ENCODE data around the gene BAHCC1. TPM values are rescaled to one million over a fixed set of nuclear protein-coding genes. Genes with fewer than 3 reads are reported as not detected.

Gene BAHCC1
- total and polyA plus RNA-seq, 2 donors (not counting 1 experiment from before 2014, with no cell fraction given) = 1.8 to 7.3 TPM

GRCh38 chr17:81373536-81374160 is 21.6 kb upstream of the BAHCC1 start:
- no peaks in the 10 kb centered on the region for H3K4me1 ChIP-seq (ENCODE audit: control insufficient read depth, extremely low read depth, insufficient read depth, low read length)
- H3K27ac ChIP-seq (ENCODE audit: insufficient read depth, low read length) = no peak overlapping the region
- TF ChIP-seq, protein P1, sequence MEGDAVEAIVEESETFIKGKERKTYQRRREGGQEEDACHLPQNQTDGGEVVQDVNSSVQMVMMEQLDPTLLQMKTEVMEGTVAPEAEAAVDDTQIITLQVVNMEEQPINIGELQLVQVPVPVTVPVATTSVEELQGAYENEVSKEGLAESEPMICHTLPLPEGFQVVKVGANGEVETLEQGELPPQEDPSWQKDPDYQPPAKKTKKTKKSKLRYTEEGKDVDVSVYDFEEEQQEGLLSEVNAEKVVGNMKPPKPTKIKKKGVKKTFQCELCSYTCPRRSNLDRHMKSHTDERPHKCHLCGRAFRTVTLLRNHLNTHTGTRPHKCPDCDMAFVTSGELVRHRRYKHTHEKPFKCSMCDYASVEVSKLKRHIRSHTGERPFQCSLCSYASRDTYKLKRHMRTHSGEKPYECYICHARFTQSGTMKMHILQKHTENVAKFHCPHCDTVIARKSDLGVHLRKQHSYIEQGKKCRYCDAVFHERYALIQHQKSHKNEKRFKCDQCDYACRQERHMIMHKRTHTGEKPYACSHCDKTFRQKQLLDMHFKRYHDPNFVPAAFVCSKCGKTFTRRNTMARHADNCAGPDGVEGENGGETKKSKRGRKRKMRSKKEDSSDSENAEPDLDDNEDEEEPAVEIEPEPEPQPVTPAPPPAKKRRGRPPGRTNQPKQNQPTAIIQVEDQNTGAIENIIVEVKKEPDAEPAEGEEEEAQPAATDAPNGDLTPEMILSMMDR (conservative IDR thresholded peaks at IDR 0.05 in 1 of 2, IDR thresholded peaks at IDR 0.05 in 1 of 2; ENCODE audit: low read depth in 1 of 2, low read length in 2 of 2) = no peak
- TF ChIP-seq EZH2 (IDR thresholded peaks at IDR 0.05; ENCODE audit: low read length, missing control alignments) = no peak
- no peak overlapping the region for H3K4me3 ChIP-seq (replicated peaks in 1 of 4; ENCODE audit: control extremely low read depth in 1 of 4, insufficient read depth in 1 of 4, low read depth in 3 of 4, low read length in 4 of 4)
- H3K9ac ChIP-seq (ENCODE audit: insufficient read depth, low read length) = no peak overlapping the region
- H3K36me3 ChIP-seq (ENCODE audit: control insufficient read depth, insufficient read depth, low read length) = no peaks in the 10 kb centered on the region
- no peaks in the 10 kb centered on the region for H4K20me1 ChIP-seq (ENCODE audit: control insufficient read depth, extremely low read depth, insufficient read depth, low read length)
- peaks cover 2% of the 10 kb centered on the region for H3K27me3 ChIP-seq (ENCODE audit: control insufficient read depth, insufficient read depth, low read length)
- H3K9me3 ChIP-seq (ENCODE audit: control insufficient read depth, insufficient read depth, low read depth, low read length) = no peaks in the 10 kb centered on the region
- DNase-seq (ENCODE audit: low read depth in 2 of 2) = no peak
- no peaks in the 10 kb centered on the region for H3K79me2 ChIP-seq (ENCODE audit: control insufficient read depth, insufficient read depth, low read length)
- H3K4me2 ChIP-seq (ENCODE audit: extremely low read depth, insufficient read depth, low read length) = no peak overlapping the region
- H2AFZ ChIP-seq (ENCODE audit: low read length) = no peak overlapping the region

GRCh38 chr17:81374890-81375289 is 20.4 kb upstream of the BAHCC1 start:
- H3K27me3 ChIP-seq (ENCODE audit: control insufficient read depth, insufficient read depth, low read length) = no peaks in the 10 kb centered on the region
- H3K36me3 ChIP-seq (ENCODE audit: control insufficient read depth, insufficient read depth, low read length) = no peaks in the 10 kb centered on the region
- no peak overlapping the region for H3K9ac ChIP-seq (ENCODE audit: insufficient read depth, low read length)
- no peaks in the 10 kb centered on the region for H3K9me3 ChIP-seq (ENCODE audit: control insufficient read depth, insufficient read depth, low read depth, low read length)
- no peaks in the 10 kb centered on the region for H3K79me2 ChIP-seq (ENCODE audit: control insufficient read depth, insufficient read depth, low read length)
- DNase-seq (ENCODE audit: low read depth in 2 of 2) = no peak
- H3K4me1 ChIP-seq (ENCODE audit: control insufficient read depth, extremely low read depth, insufficient read depth, low read length) = no peaks in the 10 kb centered on the region
- H3K4me3 ChIP-seq (replicated peaks in 1 of 4; ENCODE audit: control extremely low read depth in 1 of 4, insufficient read depth in 1 of 4, low read depth in 3 of 4, low read length in 4 of 4) = no peak overlapping the region
- no peak overlapping the region for H2AFZ ChIP-seq (ENCODE audit: low read length)
- H4K20me1 ChIP-seq (ENCODE audit: control insufficient read depth, extremely low read depth, insufficient read depth, low read length) = no peaks in the 10 kb centered on the region
- no peak overlapping the region for H3K4me2 ChIP-seq (ENCODE audit: extremely low read depth, insufficient read depth, low read length)
- H3K27ac ChIP-seq (ENCODE audit: insufficient read depth, low read length) = no peak overlapping the region
- no peak for TF ChIP-seq EZH2 (IDR thresholded peaks at IDR 0.05; ENCODE audit: low read length, missing control alignments)
- TF ChIP-seq, protein P1 (conservative IDR thresholded peaks at IDR 0.05 in 1 of 2, IDR thresholded peaks at IDR 0.05 in 1 of 2; ENCODE audit: low read depth in 1 of 2, low read length in 2 of 2) = no peak

DNA sequence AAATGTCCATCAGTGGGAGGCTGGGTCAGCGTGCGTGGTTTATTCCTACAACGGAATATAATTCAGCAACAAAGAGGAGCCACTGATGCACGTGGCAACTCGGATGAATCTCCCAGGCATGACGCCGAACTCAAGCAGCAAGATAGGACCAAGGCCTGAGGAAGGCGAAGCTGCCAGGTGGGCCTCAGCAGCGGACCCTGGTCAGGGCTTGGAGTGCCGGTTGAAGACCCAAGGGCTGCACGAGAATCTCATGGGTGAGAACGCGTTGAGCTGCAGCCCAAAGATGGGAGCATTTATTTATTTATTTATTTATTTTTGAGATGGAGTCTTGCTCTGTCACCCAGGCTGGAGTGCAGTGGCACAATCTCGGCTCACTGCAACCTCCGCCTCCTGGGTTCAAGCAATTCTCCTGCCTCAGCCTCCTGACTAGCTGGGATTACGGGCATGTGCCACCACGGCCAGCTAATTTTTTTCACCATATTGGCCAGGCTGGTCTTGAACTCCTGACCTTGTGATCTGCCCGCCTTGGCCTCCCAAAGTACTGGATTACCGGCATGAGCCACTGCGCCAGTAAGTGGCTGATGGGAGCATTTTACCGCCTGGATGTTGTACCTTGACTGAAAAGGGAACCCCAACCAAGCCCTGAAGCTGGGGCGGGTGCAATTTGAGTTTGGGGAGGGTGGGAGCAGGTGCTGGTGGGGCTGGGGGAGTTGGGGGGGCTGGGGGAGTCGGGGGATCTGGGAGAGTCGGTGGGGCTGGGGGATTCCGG is 18.1 kb upstream of the BAHCC1 start:
- TF ChIP-seq, protein P1 (conservative IDR thresholded peaks at IDR 0.05 in 1 of 2, IDR thresholded peaks at IDR 0.05 in 1 of 2; ENCODE audit: low read depth in 1 of 2, low read length in 2 of 2) = no peak
- TF ChIP-seq EZH2 (IDR thresholded peaks at IDR 0.05; ENCODE audit: low read length, missing control alignments) = no peak
- Histone ChIP-seq H3K9ac (ENCODE audit: insufficient read depth, low read length) (no peak overlapping the region), H4K20me1 (ENCODE audit: control insufficient read depth, extremely low read depth, insufficient read depth, low read length) (no peaks in the 10 kb centered on the region), H3K27me3 (ENCODE audit: control insufficient read depth, insufficient read depth, low read length) (peaks cover 4% of the 10 kb centered on the region), H3K9me3 (ENCODE audit: control insufficient read depth, insufficient read depth, low read depth, low read length) (no peaks in the 10 kb centered on the region), H3K4me2 (ENCODE audit: extremely low read depth, insufficient read depth, low read length) (no peak overlapping the region), H2AFZ (ENCODE audit: low read length) (no peak overlapping the region), H3K79me2 (ENCODE audit: control insufficient read depth, insufficient read depth, low read length) (no peaks in the 10 kb centered on the region), H3K4me1 (ENCODE audit: control insufficient read depth, extremely low read depth, insufficient read depth, low read length) (no peaks in the 10 kb centered on the region), H3K36me3 (ENCODE audit: control insufficient read depth, insufficient read depth, low read length) (no peaks in the 10 kb centered on the region), H3K4me3 (replicated peaks in 1 of 4; ENCODE audit: control extremely low read depth in 1 of 4, insufficient read depth in 1 of 4, low read depth in 3 of 4, low read length in 4 of 4) (no peak overlapping the region), H3K27ac (ENCODE audit: insufficient read depth, low read length) (no peak overlapping the region)
- no peak for DNase-seq (ENCODE audit: low read depth in 2 of 2)
